HepG2 (cell line): ENCODE data around the gene ANKRD29. TPM values are rescaled to one million over a fixed set of nuclear protein-coding genes. Genes with fewer than 3 reads are reported as not detected.

Experiments
- ATF1 ChIP-seq: IDR thresholded peaks from 2 replicates; pipeline ENCODE4 v1.6.1; 2016; ENCODE audit warnings: mild to moderate bottlenecking, control low read depth
- CREM ChIP-seq, 2 experiments: sonication (generic) in 1 of 2; formaldehyde crosslinking in 1 of 2; IDR thresholded peaks; 2 replicates each; pipeline versions ENCODE4 v1.4.0 to v1.6.1; 2016 to 2020; ENCODE audit warnings: antibody characterized with exemption in 1 of 2, mild to moderate bottlenecking in 1 of 2, missing genetic modification reagents in 1 of 2
- ELF1 ChIP-seq: sonication (generic); formaldehyde crosslinking; IDR thresholded peaks from 2 replicates; pipeline ENCODE4 v1.4.0; 2020; ENCODE audit warnings: missing genetic modification reagents
- FOXM1 ChIP-seq: sonication (generic); formaldehyde crosslinking; IDR thresholded peaks from 2 replicates; pipeline ENCODE4 v1.5.0; 2020; ENCODE audit warnings: missing genetic modification reagents
- IKZF4 ChIP-seq: sonication (generic); formaldehyde crosslinking; IDR thresholded peaks from 2 replicates; pipeline ENCODE4 v1.5.1; 2020; ENCODE audit warnings: borderline replicate concordance, mild to moderate bottlenecking, low read depth, missing genetic modification reagents; ENCODE audit errors: not compliant biosample characterization
- MEIS2 ChIP-seq: sonication (generic); formaldehyde crosslinking; IDR thresholded peaks from 2 replicates; pipeline ENCODE4 v1.9.0; 2021; ENCODE audit warnings: mild to moderate bottlenecking, missing genetic modification reagents
- MIER3 ChIP-seq: IDR thresholded peaks from 2 replicates; pipeline ENCODE4 v1.6.1; 2016; ENCODE audit warnings: missing compliant biosample characterization, borderline replicate concordance
- NR2C2 ChIP-seq: sonication (generic); formaldehyde crosslinking; IDR thresholded peaks from 2 replicates; pipeline ENCODE4 v1.4.0; 2020; ENCODE audit warnings: missing genetic modification reagents, mild to moderate bottlenecking, moderate library complexity, borderline replicate concordance
- NR2F6 ChIP-seq, 2 experiments: IDR thresholded peaks; 2 replicates each; pipeline ENCODE4 v1.6.1; 2016; ENCODE audit warnings: antibody characterized with exemption in 1 of 2, mild to moderate bottlenecking in 1 of 2
- POLR2A ChIP-seq, 2 experiments: IDR thresholded peaks; 2 replicates each; pipeline ENCODE4 v1.6.1; 2011; ENCODE audit warnings: low read depth in 2 of 2, low read length in 2 of 2, mild to moderate bottlenecking in 1 of 2, moderate library complexity in 1 of 2; ENCODE audit not compliant: insufficient read depth in 1 of 2
- POLR2G ChIP-seq: fragments of 200-400 bp; formaldehyde crosslinking; IDR thresholded peaks from 2 replicates; pipeline ENCODE4 v1.6.1; 2018; ENCODE audit warnings: mild to moderate bottlenecking, low read depth, low read length, moderate library complexity
- THYN1 ChIP-seq: sonication (generic); formaldehyde crosslinking; IDR thresholded peaks from 2 replicates; pipeline ENCODE4 v1.8.1; 2023; ENCODE audit warnings: low read depth, mild to moderate bottlenecking, moderate library complexity, missing genetic modification reagents, borderline replicate concordance
- TRIM22 ChIP-seq: fragments of 450-650 bp; IDR thresholded peaks from 2 replicates; pipeline ENCODE4 v1.6.1; 2017
- ZBTB40 ChIP-seq, 2 experiments: fragments of 450-650 bp in 1 of 2; sonication (generic) in 1 of 2; formaldehyde crosslinking in 1 of 2; IDR thresholded peaks; 2 replicates each; pipeline versions ENCODE4 v1.6.1 to v1.8.0; 2016 to 2022; ENCODE audit warnings: antibody characterized with exemption in 1 of 2, mild to moderate bottlenecking in 1 of 2, missing genetic modification reagents in 1 of 2
- ZBTB7A ChIP-seq: sonication (generic); formaldehyde crosslinking; IDR thresholded peaks from 2 replicates; pipeline ENCODE4 v1.8.0; 2022; ENCODE audit warnings: mild to moderate bottlenecking, missing genetic modification reagents
- ZBTB7B ChIP-seq: sonication (generic); formaldehyde crosslinking; IDR thresholded peaks from 2 replicates; pipeline ENCODE4 v1.4.0; 2020; ENCODE audit warnings: missing genetic modification reagents
- ZMYM3 ChIP-seq: sonication (generic); formaldehyde crosslinking; IDR thresholded peaks from 2 replicates; pipeline ENCODE4 v1.5.1; 2020; ENCODE audit warnings: mild to moderate bottlenecking, missing genetic modification reagents
- ZNF562 ChIP-seq: sonication (generic); formaldehyde crosslinking; IDR thresholded peaks from 2 replicates; pipeline ENCODE4 v1.8.0; 2022; ENCODE audit warnings: missing genetic modification reagents, borderline replicate concordance
- ZNF629 ChIP-seq: sonication (generic); formaldehyde crosslinking; conservative IDR thresholded peaks from 2 replicates; pipeline ENCODE4 v1.5.0; 2020; ENCODE audit warnings: missing genetic modification reagents
- ZNF780A ChIP-seq: sonication (generic); formaldehyde crosslinking; IDR thresholded peaks from 2 replicates; pipeline ENCODE4 v1.8.0; 2022; ENCODE audit warnings: mild to moderate bottlenecking, missing genetic modification reagents, moderate library complexity
- polyA plus RNA-seq, 8 experiments: library from polyadenylated mRNA; depleted of rRNA in 3 of 8; stranded (reverse) in 7 of 8; unstranded in 1 of 8; fragments of >200 nt; fragmentation: Illumina TruSeq in 4 of 8; extraction: Trizol in 4 of 8; gene quantifications; 2 replicates each; pipeline versions ENCODE4 v1.2.1 to v1.2.3, GENCODE V29; 2011 to 2016; ENCODE audit warnings: low read depth in 4 of 8, missing spikeins in 1 of 8, mixed read lengths in 1 of 8; ENCODE audit not compliant: insufficient read depth in 1 of 8
- total RNA-seq, 5 experiments: library from RNA; depleted of rRNA; stranded (reverse); fragments of >200 nt; fragmentation: Illumina TruSeq; extraction: Trizol; gene quantifications; 2 replicates each; pipeline ENCODE4 v1.2.3, GENCODE V29; 2016; ENCODE audit warnings: low read depth in 1 of 5

ANKRD29 gene
- total and polyA plus RNA-seq, 2 of the 13 experiments (the other 11 are each of a cell fraction or from before 2014, with no cell fraction given) = not detected

GRCh38 chr18:23585007-23585871 lies 77.5 kb downstream of the ANKRD29 start (continued):
- no peak for TF ChIP-seq ZBTB40 (IDR thresholded peaks at IDR 0.05)
- TF ChIP-seq ZBTB40 (CRISPR knock-in tag; IDR thresholded peaks at IDR 0.05) = no peak
- no peak for TF ChIP-seq ZBTB7A (CRISPR knock-in tag)
- no peak for TF ChIP-seq ATF1 (CRISPR knock-in tag)
- TF ChIP-seq MEIS2 (CRISPR knock-in tag) = no peak
- TF ChIP-seq IKZF4 (CRISPR knock-in tag) = no peak
- no peak for TF ChIP-seq ZNF780A (CRISPR knock-in tag)
- peak in 1 of 2 experiments; percentile 25; a peak in 1 of 4 replicates for TF ChIP-seq POLR2A (IDR thresholded peaks at IDR 0.05; ENCODE audit: insufficient read depth in 1 of 2, low read depth in 2 of 2, low read length in 2 of 2)
- no peak for TF ChIP-seq ZNF562
- peak; percentile 62; the same call in 1 of the 2 replicates for TF ChIP-seq POLR2G
- no peak for TF ChIP-seq NR2C2 (CRISPR knock-in tag)
- TF ChIP-seq ELF1 = no peak
- no peak for TF ChIP-seq ZBTB7B (CRISPR knock-in tag)
- no peak for TF ChIP-seq FOXM1 (CRISPR knock-in tag)
- no peak for TF ChIP-seq ZMYM3 (CRISPR knock-in tag)
- no peak for TF ChIP-seq ZNF629 (CRISPR knock-in tag)
- TF ChIP-seq TRIM22 = no peak
- no peak for TF ChIP-seq NR2F6 (IDR thresholded peaks at IDR 0.05)
- no peak for TF ChIP-seq NR2F6 (CRISPR knock-in tag; IDR thresholded peaks at IDR 0.05)
- no peak for TF ChIP-seq THYN1 (CRISPR knock-in tag)
- no peak for TF ChIP-seq CREM (IDR thresholded peaks at IDR 0.05)
- TF ChIP-seq CREM (CRISPR knock-in tag; IDR thresholded peaks at IDR 0.05) = no peak
- TF ChIP-seq MIER3 (CRISPR knock-in tag) = no peak
